ENCODE data around the gene RTKN. TPM values are rescaled to one million over a fixed set of nuclear protein-coding genes. Genes with fewer than 3 reads are reported as not detected.

Gene RTKN
- total and polyA plus RNA-seq, 2 of the 13 experiments (the other 11 are each of a cell fraction or from before 2014, with no cell fraction given): 159 to 166 TPM

- TF ChIP-seq ZNF576 (CRISPR knock-in tag; IDR thresholded peaks at IDR 0.05) (no peak), XRCC5 (optimal IDR thresholded peaks at IDR 0.05; ENCODE audit: low read length) (no peak), NR2F1 (CRISPR knock-in tag; IDR thresholded peaks at IDR 0.05) (no peak), ZIK1 (CRISPR knock-in tag; IDR thresholded peaks at IDR 0.05; ENCODE audit: borderline replicate concordance, low read depth) (0 out of 2 replicates have a peak, but pooled peaks have one; percentile 59), HNF1A (IDR thresholded peaks at IDR 0.05; ENCODE audit: low read depth) (peak; percentile 93), HNF1A (CRISPR knock-in tag; IDR thresholded peaks at IDR 0.05; ENCODE audit: borderline replicate concordance) (peak; percentile 69; the same call in 1 of the 2 replicates), HES4 (CRISPR knock-in tag; IDR thresholded peaks at IDR 0.05; ENCODE audit: borderline replicate concordance) (no peak), IRF9 (CRISPR knock-in tag; IDR thresholded peaks at IDR 0.05; ENCODE audit: borderline replicate concordance) (no peak), ZNF746 (CRISPR knock-in tag; IDR thresholded peaks at IDR 0.05) (no peak), MEIS2 (CRISPR knock-in tag; IDR thresholded peaks at IDR 0.05) (no peak), BCLAF1 (IDR thresholded peaks at IDR 0.05) (no peak), ZNF3 (CRISPR knock-in tag; IDR thresholded peaks at IDR 0.05) (no peak), SP5 (CRISPR knock-in tag; IDR thresholded peaks at IDR 0.05; ENCODE audit: borderline replicate concordance, low read depth) (0 out of 2 replicates have a peak, but pooled peaks have one; percentile 16), MTA1 (CRISPR knock-in tag; IDR thresholded peaks at IDR 0.05; ENCODE audit: borderline replicate concordance) (no peak), CREB3 (CRISPR knock-in tag; IDR thresholded peaks at IDR 0.05) (no peak), HMGXB4 (CRISPR knock-in tag; IDR thresholded peaks at IDR 0.05; ENCODE audit: borderline replicate concordance in 1 of 2, low read depth in 1 of 2) (0 out of 4 replicates have a peak, but pooled peaks of 1 of the 2 experiments have one; percentile 28)
Measured at GRCh38 chr2:74447230-74447999, 5.7 kb upstream of the RTKN start (continued).
